Left renal cortex interstitium (tissue), 4 donors: ENCODE data around the gene KRT6A. TPM values are rescaled to one million over a fixed set of nuclear protein-coding genes. Genes with fewer than 3 reads are reported as not detected.

Experiments
- DNase-seq, 4 donors: peaks; one replicate each; pipeline ENCODE4 v3.0.0-alpha.2; 2013; ENCODE audit warnings: low read depth in 4 of 4, low spot score in 2 of 4, missing footprints in 1 of 4
- polyA plus RNA-seq, 4 donors: library from polyadenylated mRNA; unstranded; fragments of 120-200 nt; gene quantifications; one replicate each; pipeline ENCODE4 v1.2.1, GENCODE V29; 2013; ENCODE audit not compliant: insufficient read length in 4 of 4

The KRT6A gene
- not detected for polyA plus RNA-seq

- no peak for DNase-seq
Measured at GRCh38 chr12:52493172-52493571, at the start of gene KRT6A. Gene KRT6A (minus strand): TSS chr12:52493257. CDS start chr12:52493188, 69 bp downstream.

GRCh38 chr12:52542157-52542556, 49.1 kb upstream of the KRT6A start:
- DNase-seq: no peak

GRCh38 chr12:52541709-52542108, 48.7 kb upstream of the KRT6A start:
- DNase-seq: no peak

- no peak for DNase-seq
Measured at GRCh38 chr12:52540531-52540930, 47.5 kb upstream of the KRT6A start.

- DNase-seq: no peak
Measured at GRCh38 chr12:52539821-52540173, 46.7 kb upstream of the KRT6A start.

GRCh38 chr12:52539083-52539820, 46.2 kb upstream of the KRT6A start:
- DNase-seq: peak in 1 of 4 donors; percentile 16

- no peak for DNase-seq
Measured at GRCh38 chr12:52537101-52537500, 44.0 kb upstream of the KRT6A start.

- DNase-seq: no peak
Measured at GRCh38 chr12:52535574-52535973, 42.5 kb upstream of the KRT6A start.

GRCh38 chr12:52534482-52534881, 41.4 kb upstream of the KRT6A start:
- DNase-seq: no peak

GRCh38 chr12:52533686-52534470, 40.8 kb upstream of the KRT6A start:
- DNase-seq: no peak

GRCh38 chr12:52532636-52533035, 39.6 kb upstream of the KRT6A start:
- no peak for DNase-seq

- DNase-seq: no peak
Measured at GRCh38 chr12:52531566-52532300, 38.7 kb upstream of the KRT6A start.

- no peak for DNase-seq
Measured at GRCh38 chr12:52530905-52531304, 37.8 kb upstream of the KRT6A start.

- no peak for DNase-seq
Measured at GRCh38 chr12:52530366-52530765, 37.3 kb upstream of the KRT6A start.

GRCh38 chr12:52529846-52530245, 36.8 kb upstream of the KRT6A start:
- DNase-seq: no peak

- DNase-seq: no peak
Measured at GRCh38 chr12:52529417-52529816, 36.4 kb upstream of the KRT6A start.

GRCh38 chr12:52528641-52529143, 35.6 kb upstream of the KRT6A start:
- DNase-seq: no peak

GRCh38 chr12:52527121-52527800, 34.2 kb upstream of the KRT6A start:
- DNase-seq: no peak

GRCh38 chr12:52526511-52526951, 33.5 kb upstream of the KRT6A start:
- DNase-seq: no peak

GRCh38 chr12:52525661-52526499, 32.8 kb upstream of the KRT6A start:
- DNase-seq: no peak
